GM19035 (cell line): ENCODE results near the gene SIRPB2.
A peak's percentile ranks its signal among the peaks of the same experiment; 100 is the strongest.

Experiments
- ATAC-seq: cut with Tn5 transposase; IDR thresholded peaks from one replicate; pipeline ENCODE4 v1.9.1; 2021; ENCODE audit not compliant: unreplicated experiment

The SIRPB2 gene

GRCh38 chr20:1491281-1491840 is at the start of gene SIRPB2:
TSS of gene SIRPB2 (minus strand) at chr20:1491420. CDS start at chr20:1491359, 61 bp downstream.
- ATAC-seq: no peak

DNA sequence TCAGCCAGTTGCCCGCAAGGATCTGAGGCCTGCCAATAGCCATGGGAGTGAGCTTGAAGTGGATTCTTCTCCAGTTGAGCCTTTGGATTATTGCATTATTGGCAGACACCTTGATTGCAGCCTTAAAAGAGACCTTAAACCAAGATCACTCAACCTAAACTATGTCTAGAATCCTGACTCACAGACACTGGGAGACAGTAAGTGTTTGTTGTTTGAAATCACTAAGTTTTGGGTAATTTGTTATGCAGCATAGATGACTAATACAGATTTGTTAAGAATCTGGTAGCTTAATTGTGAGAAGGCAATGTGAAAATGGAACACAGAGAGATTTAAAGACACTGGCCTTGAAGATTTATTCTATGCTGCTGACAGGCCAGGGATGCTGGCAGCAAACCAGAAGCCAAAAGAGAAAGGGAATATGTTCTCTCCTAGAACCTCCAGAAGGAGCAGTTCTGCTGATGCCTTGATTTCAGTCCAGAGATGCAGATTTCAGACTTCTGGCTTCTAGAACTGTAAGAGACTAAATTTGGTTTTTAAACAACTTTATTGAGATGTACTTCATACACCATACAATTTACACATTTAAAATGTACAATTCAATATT is 48.7 kb upstream of the SIRPB2 start:
- no peak for ATAC-seq

- no peak for ATAC-seq
These were observed 47.4 kb upstream of the SIRPB2 start for GRCh38 chr20:1538655-1539054.

- ATAC-seq: no peak
These were observed 46.5 kb upstream of the SIRPB2 start for GRCh38 chr20:1537731-1538058.

- no peak for ATAC-seq
These were observed 45.9 kb upstream of the SIRPB2 start for GRCh38 chr20:1536893-1537730.

DNA sequence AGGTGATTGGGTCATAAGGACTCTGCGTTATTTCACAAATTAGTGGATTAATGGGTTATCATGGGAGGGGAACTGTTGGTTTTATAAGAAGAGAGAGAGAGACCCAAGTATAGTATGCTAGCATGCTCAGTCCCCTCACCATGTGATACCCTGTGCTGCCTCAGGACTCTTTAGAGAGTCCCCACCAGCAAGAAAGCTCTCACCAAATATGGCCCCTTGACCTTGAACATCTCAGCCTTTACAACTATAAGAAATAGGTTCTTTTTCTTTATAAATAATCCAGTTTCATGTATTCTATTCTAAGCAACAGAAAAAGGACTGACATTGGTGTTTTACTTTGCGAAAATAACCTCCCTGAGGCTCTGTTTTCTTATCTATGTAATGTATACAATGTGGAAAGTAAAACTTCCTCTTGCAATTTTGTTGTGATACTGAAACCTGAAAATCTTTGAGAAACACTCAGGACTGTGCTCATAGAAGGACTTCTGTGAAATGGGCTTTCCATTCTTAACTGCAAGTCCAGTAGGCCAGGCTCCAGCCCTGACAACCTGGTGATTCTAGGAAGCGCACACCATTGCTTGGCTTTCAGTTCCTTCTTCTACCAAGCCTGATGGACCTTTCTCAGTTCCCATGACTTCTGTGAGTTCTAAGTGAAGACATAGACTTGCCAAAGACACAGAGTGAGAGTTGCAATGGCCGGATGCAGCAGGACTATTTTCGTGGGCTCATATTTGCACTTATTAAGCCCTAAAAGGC is 44.4 kb upstream of the SIRPB2 start:
- ATAC-seq: peak; percentile 92

GRCh38 chr20:1534526-1534925 is 43.3 kb upstream of the SIRPB2 start:
- no peak for ATAC-seq

GRCh38 chr20:1533059-1533458 is 41.8 kb upstream of the SIRPB2 start:
- ATAC-seq: no peak

GRCh38 chr20:1528811-1529210 is 37.6 kb upstream of the SIRPB2 start:
- ATAC-seq: no peak

GRCh38 chr20:1527923-1528322 is 36.7 kb upstream of the SIRPB2 start:
- no peak for ATAC-seq

DNA sequence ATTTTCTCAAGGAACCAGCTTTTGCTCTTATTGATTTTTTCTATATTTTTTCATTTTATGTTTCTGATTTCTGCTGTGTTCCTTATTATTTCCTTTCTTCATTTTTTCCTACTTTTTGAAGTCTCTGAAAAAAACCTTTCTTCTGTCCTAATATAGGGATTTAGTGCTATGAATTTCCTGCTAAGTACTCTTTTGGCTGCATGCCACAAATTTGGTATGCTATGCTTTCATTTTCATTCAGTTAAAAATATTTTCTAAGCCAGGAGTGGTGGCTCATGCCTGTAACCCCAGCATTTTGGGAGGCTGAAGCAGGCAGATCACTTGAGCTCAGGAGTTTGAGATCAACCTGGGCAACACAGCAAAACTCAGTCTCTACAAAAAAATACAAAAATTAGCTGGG is 35.7 kb upstream of the SIRPB2 start:
- ATAC-seq: no peak

GRCh38 chr20:1526310-1526709 is 35.1 kb upstream of the SIRPB2 start:
- no peak for ATAC-seq

DNA sequence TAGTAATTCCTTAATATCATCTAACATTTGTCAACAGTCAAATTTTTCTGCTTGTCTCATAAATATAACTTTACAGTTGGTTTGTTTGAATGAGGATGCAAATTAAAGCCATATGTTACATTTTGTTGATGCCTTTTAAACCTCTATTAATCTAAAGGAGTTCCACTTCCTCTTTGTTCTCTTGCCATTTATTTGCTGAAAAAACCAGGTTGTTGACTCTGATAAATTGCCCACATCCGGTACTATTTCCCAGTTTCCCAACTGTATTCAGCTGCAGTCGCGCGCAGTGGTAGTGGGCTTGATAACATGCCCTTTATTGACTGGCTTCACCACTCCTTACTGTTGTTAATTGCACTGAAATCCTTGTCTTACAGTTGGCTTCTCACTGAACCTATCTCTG is 32.8 kb upstream of the SIRPB2 start:
- no peak for ATAC-seq

DNA sequence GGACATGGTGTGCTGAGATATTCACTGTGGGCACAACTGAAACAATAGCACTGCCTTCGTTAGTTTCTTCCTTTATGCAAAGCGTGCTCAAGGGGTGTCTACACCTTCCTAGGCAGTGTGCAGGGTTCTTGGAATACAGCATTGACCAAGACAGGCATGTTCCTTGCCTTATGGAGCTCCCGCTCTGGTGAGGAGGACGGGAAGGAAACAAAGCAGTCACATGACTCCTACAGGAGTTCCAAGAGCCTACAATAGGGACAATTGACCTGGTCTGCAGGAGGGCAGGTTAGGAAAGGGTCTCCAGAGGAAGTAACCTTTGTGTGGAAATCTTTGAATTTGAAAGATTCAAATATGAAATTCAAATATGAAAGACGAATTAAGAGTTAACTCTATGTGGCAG is 25.8 kb upstream of the SIRPB2 start:
- ATAC-seq: no peak

GRCh38 chr20:1513801-1514200 is 22.6 kb upstream of the SIRPB2 start:
- no peak for ATAC-seq

GRCh38 chr20:1509237-1509636 is 18.0 kb upstream of the SIRPB2 start:
- ATAC-seq: no peak

DNA sequence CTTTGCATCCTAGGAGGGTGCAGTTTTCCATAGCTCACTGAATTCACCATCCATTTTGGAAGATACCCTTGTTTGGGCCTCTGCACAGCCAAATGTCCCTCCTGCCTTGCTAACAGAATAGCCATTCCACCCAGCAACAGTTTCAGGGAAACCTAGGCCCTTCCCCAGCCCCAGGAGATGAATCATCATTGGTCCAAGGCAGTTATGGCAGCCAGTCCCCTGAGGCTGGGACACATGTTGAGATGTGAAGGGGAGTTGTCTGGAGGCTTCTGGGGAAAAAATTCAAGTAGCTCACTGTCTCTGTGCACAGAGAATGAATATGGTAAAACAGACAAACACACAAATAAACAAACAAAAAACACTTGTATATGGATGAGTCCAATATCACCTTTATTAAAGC is 17.4 kb upstream of the SIRPB2 start:
- no peak for ATAC-seq

DNA sequence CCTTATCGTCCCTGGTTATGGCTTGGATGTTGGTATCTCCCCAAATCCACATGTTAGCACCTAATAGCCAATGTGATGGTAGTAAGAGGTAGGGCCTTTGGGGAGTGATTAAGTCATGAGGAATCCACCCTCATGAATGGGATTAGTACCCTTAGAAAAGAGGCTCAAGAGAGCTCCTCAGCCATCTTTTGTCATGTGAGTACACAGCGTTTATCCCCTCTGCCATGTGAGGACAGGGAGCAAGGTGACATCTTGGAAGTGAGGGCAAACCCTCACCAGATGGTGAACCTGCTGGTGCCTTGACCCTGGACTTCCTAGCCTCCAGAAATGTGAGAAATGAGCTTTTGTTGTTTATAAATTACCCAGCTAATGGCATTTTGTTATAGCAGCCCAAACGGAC is 16.1 kb upstream of the SIRPB2 start:
- no peak for ATAC-seq

DNA sequence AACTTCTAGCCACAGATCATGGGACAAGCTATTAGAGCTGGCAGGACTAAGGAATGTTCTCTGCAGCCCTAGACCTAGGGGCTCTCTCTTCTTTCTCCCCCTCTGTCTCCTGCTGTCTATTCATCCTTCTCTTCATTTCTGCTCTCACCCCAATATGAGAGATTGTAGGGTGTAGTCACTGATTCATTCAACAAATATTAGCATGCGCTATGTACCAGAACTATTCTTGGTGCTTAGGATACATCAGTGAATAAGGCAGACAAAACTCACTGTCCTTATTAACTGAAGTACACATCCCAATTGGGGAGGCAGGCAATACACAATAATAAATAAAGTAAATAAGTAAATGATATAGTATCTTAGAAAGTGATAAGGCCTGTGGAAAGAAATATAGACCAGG is 14.7 kb upstream of the SIRPB2 start:
- ATAC-seq: no peak

DNA sequence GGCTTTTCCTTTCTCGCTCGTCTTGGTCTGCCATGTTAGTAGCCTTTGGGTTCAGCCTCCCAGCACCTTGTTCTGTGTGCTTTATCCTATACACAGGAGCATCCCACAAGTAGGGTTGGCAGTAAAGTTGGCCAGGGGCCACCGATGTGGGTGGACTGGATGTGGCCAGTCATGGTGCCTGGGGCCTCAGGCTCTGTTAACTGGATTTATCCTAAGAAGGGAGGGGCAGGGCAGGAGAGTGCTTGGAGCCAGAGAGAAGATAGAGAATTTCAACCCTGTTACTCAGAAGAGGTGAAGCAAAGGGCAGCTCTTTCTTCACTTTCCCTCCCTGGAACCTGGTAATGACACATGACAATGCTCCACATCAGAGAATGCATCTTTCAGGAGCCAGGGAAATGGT is 14.1 kb upstream of the SIRPB2 start:
- no peak for ATAC-seq

- peak; percentile 98 for ATAC-seq
These were observed 12.5 kb upstream of the SIRPB2 start for GRCh38 chr20:1503564-1504227.
